GM12872 (cell line): ENCODE data around the gene TULP4.

Experiments used
- CTCF ChIP-seq: IDR thresholded peaks from 3 replicates; pipeline ENCODE4 v1.5.1; 2011; ENCODE audit warnings: low read depth, mild to moderate bottlenecking, low read length, moderate library complexity; ENCODE audit not compliant: insufficient read depth

TULP4 gene

GRCh38 chr6:158471339-158471738, 159.1 kb downstream of the TULP4 start:
- TF ChIP-seq CTCF: no peak

- TF ChIP-seq CTCF: no peak
Observed at GRCh38 chr6:158472447-158472846, 160.2 kb downstream of the TULP4 start.

DNA sequence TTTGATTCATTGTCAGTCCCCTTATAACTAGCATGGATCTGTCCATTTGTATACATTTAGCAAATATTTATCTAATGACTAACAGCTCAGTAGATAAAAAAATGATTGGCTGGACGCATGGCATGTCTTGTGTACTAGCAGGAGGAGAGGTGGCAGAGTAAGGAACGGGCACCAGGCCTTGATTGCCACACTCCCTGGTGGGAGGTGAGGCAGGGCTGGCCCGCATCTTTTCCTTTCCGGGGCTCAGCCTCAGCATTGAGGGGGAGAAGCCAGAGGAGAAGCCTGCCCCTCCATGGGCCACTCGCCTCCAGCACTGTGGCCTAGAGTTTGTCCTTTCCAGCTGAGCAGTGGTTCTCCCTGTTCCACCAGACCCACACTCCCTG, 162.7 kb downstream of the TULP4 start:
- TF ChIP-seq CTCF: no peak

DNA sequence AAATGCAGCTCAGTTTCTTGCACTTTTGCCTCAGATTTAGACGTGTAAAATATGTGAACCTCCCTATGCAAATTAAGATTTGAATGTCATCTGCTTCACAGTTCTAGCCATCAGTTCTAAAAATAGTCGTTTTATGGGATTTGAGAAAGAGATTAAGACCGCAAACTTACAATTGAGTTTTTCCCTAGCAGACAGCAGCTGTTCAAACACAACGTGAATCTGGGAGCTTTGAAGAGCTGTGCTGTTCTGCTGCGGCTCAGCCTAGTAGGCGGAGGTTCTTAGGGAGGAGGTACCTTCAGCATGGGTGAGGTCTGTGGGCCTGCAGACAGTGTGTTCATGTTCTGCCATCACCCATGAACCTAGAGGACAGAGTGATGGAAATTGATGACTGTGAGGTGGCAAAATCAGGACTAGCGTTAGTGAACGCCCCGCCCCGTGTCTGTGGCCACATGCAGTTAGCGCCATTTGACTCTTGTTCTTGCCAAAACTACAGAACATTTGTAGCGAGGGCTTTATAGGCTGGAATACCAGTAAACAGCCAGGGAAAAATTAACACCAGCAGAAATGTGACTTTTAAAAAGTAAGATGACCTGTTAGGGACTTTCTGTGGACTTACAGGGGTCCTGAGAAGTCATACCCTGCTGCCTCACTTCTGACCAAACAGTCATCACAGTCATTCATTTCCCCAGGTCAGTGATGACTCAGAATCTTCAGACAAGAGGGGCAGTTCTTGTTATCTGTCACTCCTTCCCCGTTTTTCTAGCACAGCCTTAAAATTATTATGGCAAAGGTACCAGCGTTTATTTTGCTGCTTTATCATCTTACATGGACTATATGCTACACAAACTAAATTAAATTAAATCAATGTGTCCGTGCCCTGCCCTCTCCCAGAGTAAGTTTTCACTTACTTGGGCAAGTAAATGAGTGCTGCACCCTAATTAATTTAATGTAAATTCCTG, 163.4 kb downstream of the TULP4 start:
- TF ChIP-seq CTCF: no peak

GRCh38 chr6:158476389-158476788, 164.1 kb downstream of the TULP4 start:
- no peak for TF ChIP-seq CTCF

DNA sequence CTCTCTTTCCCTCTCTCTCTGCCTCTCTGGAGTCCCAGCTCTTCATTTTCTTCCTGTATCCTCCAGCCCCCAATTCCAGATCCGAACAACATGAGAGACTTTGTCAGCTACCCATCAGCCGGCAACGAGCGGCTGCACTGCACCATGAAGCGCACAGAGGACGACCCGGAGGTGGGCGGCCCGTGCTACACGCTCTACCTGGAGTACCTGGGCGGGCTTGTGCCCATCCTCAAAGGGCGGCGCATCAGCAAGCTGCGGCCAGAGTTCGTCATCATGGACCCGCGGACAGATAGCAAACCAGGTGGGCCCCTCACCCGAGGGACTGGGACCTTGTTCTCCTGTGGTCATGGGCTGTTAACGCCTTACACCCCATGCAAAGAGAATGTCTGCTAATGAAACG, 168.7 kb downstream of the TULP4 start:
- no peak for TF ChIP-seq CTCF

GRCh38 chr6:158481690-158482473, 169.6 kb downstream of the TULP4 start:
- TF ChIP-seq CTCF: no peak
